Measurements from ENCODE around the gene PAN3. TPM values are rescaled to one million over a fixed set of nuclear protein-coding genes. Genes with fewer than 3 reads are reported as not detected.

PAN3 gene
- total RNA-seq, 1 donor from 2014 or later = 55.9 TPM

- Mint-ChIP-seq H3K36me3 (ENCODE audit: insufficient read depth) (peaks cover 41% of the 10 kb centered on the region), H3K9me3 (ENCODE audit: low read depth) (peaks cover 11% of the 10 kb centered on the region), H3K27ac (no peak overlapping the region), H3K4me1 (ENCODE audit: low read depth) (no peaks in the 10 kb centered on the region), H3K4me3 (ENCODE audit: low read depth) (no peak overlapping the region), H3K27me3 (no peaks in the 10 kb centered on the region)
- no peak for TF ChIP-seq CTCF (IDR thresholded peaks at IDR 0.05; ENCODE audit: unreplicated experiment)
- DNase-seq (ENCODE audit: low spot score, unreplicated experiment) = no peak
Observed at GRCh38 chr13:28245465-28245864, 107.1 kb downstream of the PAN3 start.

GRCh38 chr13:28246891-28247290 is 108.5 kb downstream of the PAN3 start:
- Mint-ChIP-seq H3K4me1 (ENCODE audit: low read depth) (no peaks in the 10 kb centered on the region), H3K36me3 (ENCODE audit: insufficient read depth) (peaks cover 35% of the 10 kb centered on the region), H3K27ac (no peak overlapping the region), H3K27me3 (no peaks in the 10 kb centered on the region), H3K4me3 (ENCODE audit: low read depth) (no peak overlapping the region), H3K9me3 (ENCODE audit: low read depth) (peaks cover 11% of the 10 kb centered on the region)
- no peak for DNase-seq (ENCODE audit: low spot score, unreplicated experiment)
- TF ChIP-seq CTCF (IDR thresholded peaks at IDR 0.05; ENCODE audit: unreplicated experiment) = no peak

GRCh38 chr13:28248080-28248479 is 109.7 kb downstream of the PAN3 start:
- Mint-ChIP-seq H3K4me1 (ENCODE audit: low read depth) (no peaks in the 10 kb centered on the region), H3K27ac (no peak overlapping the region), H3K9me3 (ENCODE audit: low read depth) (peaks cover 11% of the 10 kb centered on the region), H3K36me3 (ENCODE audit: insufficient read depth) (peaks cover 31% of the 10 kb centered on the region), H3K4me3 (ENCODE audit: low read depth) (no peak overlapping the region), H3K27me3 (no peaks in the 10 kb centered on the region)
- TF ChIP-seq CTCF (IDR thresholded peaks at IDR 0.05; ENCODE audit: unreplicated experiment) = no peak
- no peak for DNase-seq (ENCODE audit: low spot score, unreplicated experiment)

GRCh38 chr13:28250542-28250941 is 112.2 kb downstream of the PAN3 start:
- no peaks in the 10 kb centered on the region for H3K27me3 Mint-ChIP-seq
- DNase-seq (ENCODE audit: low spot score, unreplicated experiment) = no peak

GRCh38 chr13:28251466-28251865 is 113.1 kb downstream of the PAN3 start:
- H3K9me3 Mint-ChIP-seq (ENCODE audit: low read depth) = peaks cover 9% of the 10 kb centered on the region
- no peak overlapping the region for H3K4me3 Mint-ChIP-seq (ENCODE audit: low read depth)
- H3K27ac Mint-ChIP-seq = no peak overlapping the region
- no peaks in the 10 kb centered on the region for H3K27me3 Mint-ChIP-seq
- no peak for DNase-seq (ENCODE audit: low spot score, unreplicated experiment)
- no peak for TF ChIP-seq CTCF (IDR thresholded peaks at IDR 0.05; ENCODE audit: unreplicated experiment)
- no peaks in the 10 kb centered on the region for H3K4me1 Mint-ChIP-seq (ENCODE audit: low read depth)
- H3K36me3 Mint-ChIP-seq (ENCODE audit: insufficient read depth) = peaks cover 28% of the 10 kb centered on the region

More at GRCh38 chr13:28250542-28250941, 112.2 kb downstream of the PAN3 start:
- no peaks in the 10 kb centered on the region for H3K4me1 Mint-ChIP-seq (ENCODE audit: low read depth)
- TF ChIP-seq CTCF (IDR thresholded peaks at IDR 0.05; ENCODE audit: unreplicated experiment) = no peak
- no peak overlapping the region for H3K4me3 Mint-ChIP-seq (ENCODE audit: low read depth)
- H3K36me3 Mint-ChIP-seq (ENCODE audit: insufficient read depth) = peaks cover 28% of the 10 kb centered on the region
- H3K27ac Mint-ChIP-seq = no peak overlapping the region
- peaks cover 11% of the 10 kb centered on the region for H3K9me3 Mint-ChIP-seq (ENCODE audit: low read depth)

Measured in progenitor cell of endocrine pancreas (in vitro differentiated cells).